Thymus (tissue), 11 donors: ENCODE data around the gene ACKR1. TPM values are rescaled to one million over a fixed set of nuclear protein-coding genes. Genes with fewer than 3 reads are reported as not detected.

Experiments
- DNase-seq, 9 donors: peaks; one replicate each; pipeline ENCODE4 v3.0.0-alpha.2; 2013; ENCODE audit warnings: low spot score in 9 of 9, low read depth in 6 of 9, missing footprints in 1 of 9
- H3K27ac ChIP-seq, 2 donors: one replicate each; pipeline ENCODE4 v1.5.1; 2013; ENCODE audit warnings: control low read depth in 1 of 2, low read depth in 1 of 2, low read length in 1 of 2, mild to moderate bottlenecking in 1 of 2, moderate library complexity in 1 of 2
- H3K27me3 ChIP-seq, 2 donors: one replicate each; pipeline ENCODE4 v1.5.1; 2013; ENCODE audit warnings: low read length in 1 of 2; ENCODE audit not compliant: control insufficient read depth in 2 of 2, insufficient read depth in 1 of 2
- H3K36me3 ChIP-seq, 2 donors: one replicate each; pipeline ENCODE4 v1.5.1; 2013; ENCODE audit warnings: low read length in 1 of 2, mild to moderate bottlenecking in 1 of 2, moderate library complexity in 1 of 2; ENCODE audit not compliant: control insufficient read depth in 2 of 2, insufficient read depth in 2 of 2
- H3K4me1 ChIP-seq, 2 donors: one replicate each; pipeline ENCODE4 v1.5.1; 2013; ENCODE audit warnings: low read length in 2 of 2; ENCODE audit not compliant: control insufficient read depth in 2 of 2, insufficient read depth in 2 of 2
- H3K4me3 ChIP-seq, 2 donors: one replicate each; pipeline ENCODE4 v1.5.1; 2013; ENCODE audit warnings: low read length in 2 of 2, control low read depth in 1 of 2, mild to moderate bottlenecking in 1 of 2
- H3K9me3 ChIP-seq, 2 donors: one replicate each; pipeline ENCODE4 v1.5.1; 2013; ENCODE audit warnings: low read length in 1 of 2, mild to moderate bottlenecking in 1 of 2; ENCODE audit not compliant: control insufficient read depth in 2 of 2, insufficient read depth in 1 of 2
- WGBS: extraction: QIAGEN DNeasy Blood & Tissue Kit; methylation state at CpG from one replicate; pipeline ENCODE4 v1.1.7; 2013; 5-methylcytosine and 5-hydroxymethylcytosine counted together
- polyA plus RNA-seq: library from polyadenylated mRNA; stranded (reverse); fragments of 200-250 nt; gene quantifications from one replicate; pipeline ENCODE4 v1.2.3, GENCODE V29; 2013
- total RNA-seq: library from RNA; stranded (reverse); fragments of 120-200 nt; gene quantifications from one replicate; pipeline ENCODE4 v1.2.4, GENCODE V29; 2013
- donor health status: healthy.

The ACKR1 gene
- total and polyA plus RNA-seq, 2 donors = 11.6 to 44.4 TPM

- no peak for DNase-seq
- H3K9me3 ChIP-seq = no peaks in the 10 kb centered on the region
- no peak overlapping the region for H3K4me3 ChIP-seq
- WGBS = 20% methylated on average over 7 of the region's 7 CpGs
- H3K27ac ChIP-seq = no peak overlapping the region
- H3K36me3 ChIP-seq = no peaks in the 10 kb centered on the region
- H3K4me1 ChIP-seq = no peaks in the 10 kb centered on the region
- H3K27me3 ChIP-seq = peaks cover 0 to 40% of the 10 kb centered on the region in 2 donors
These were observed 3.6 kb downstream of the ACKR1 start for GRCh38 chr1:159208175-159208825.

- no peak overlapping the region for H3K27ac ChIP-seq
- no peak overlapping the region for H3K4me3 ChIP-seq
- H3K27me3 ChIP-seq = peaks cover 0 to 40% of the 10 kb centered on the region in 2 donors
- no peaks in the 10 kb centered on the region for H3K4me1 ChIP-seq
- 84% methylated on average over 7 of the region's 7 CpGs for WGBS
- DNase-seq = no peak
- H3K36me3 ChIP-seq = no peaks in the 10 kb centered on the region
- H3K9me3 ChIP-seq = no peaks in the 10 kb centered on the region
These were observed 4.4 kb downstream of the ACKR1 start for GRCh38 chr1:159209061-159209460.

GRCh38 chr1:159211331-159212136 is 6.9 kb downstream of the ACKR1 start:
- WGBS = 39% methylated on average over 11 of the region's 11 CpGs
- DNase-seq = peak in 6 of 9 donors; percentile 19 to 66 (median 44)
- Histone ChIP-seq H3K4me3 (no peak overlapping the region), H3K27me3 (peaks cover 0 to 28% of the 10 kb centered on the region in 2 donors), H3K36me3 (no peaks in the 10 kb centered on the region), H3K27ac (no peak overlapping the region), H3K4me1 (no peaks in the 10 kb centered on the region), H3K9me3 (no peaks in the 10 kb centered on the region)

DNA sequence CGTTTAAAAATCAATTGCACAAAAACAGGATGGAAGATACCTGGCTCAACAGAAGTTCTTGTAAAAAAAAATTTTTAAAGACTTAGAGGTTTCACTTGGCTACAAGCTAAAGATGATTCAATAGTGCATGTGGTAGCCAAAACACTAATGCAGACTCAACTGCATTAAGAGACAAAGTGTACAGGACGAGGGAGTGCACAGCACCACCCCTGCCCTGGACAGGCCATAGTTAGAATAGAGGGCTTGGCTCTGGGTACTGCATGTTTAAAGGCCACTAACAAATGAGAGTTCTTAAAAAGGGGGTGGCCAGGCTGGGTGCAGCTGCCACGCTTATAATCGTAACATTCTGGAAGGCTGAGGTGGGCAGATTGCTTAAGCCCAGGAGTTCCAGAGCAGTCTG is 7.9 kb downstream of the ACKR1 start:
- Histone ChIP-seq H3K36me3 (no peaks in the 10 kb centered on the region), H3K27ac (no peak overlapping the region), H3K4me1 (no peaks in the 10 kb centered on the region), H3K9me3 (no peaks in the 10 kb centered on the region), H3K27me3 (peaks cover 0 to 24% of the 10 kb centered on the region in 2 donors), H3K4me3 (no peak overlapping the region)
- DNase-seq = no peak
- 96% methylated on average over 4 of the region's 4 CpGs for WGBS

GRCh38 chr1:159214149-159214760 is 9.6 kb downstream of the ACKR1 start:
- peak in 4 of 9 donors; percentile 15 to 44 (median 30) for DNase-seq
- Histone ChIP-seq H3K4me1 (no peaks in the 10 kb centered on the region), H3K4me3 (no peak overlapping the region), H3K27me3 (peaks cover 0 to 13% of the 10 kb centered on the region in 2 donors), H3K36me3 (no peaks in the 10 kb centered on the region), H3K9me3 (no peaks in the 10 kb centered on the region), H3K27ac (no peak overlapping the region)
- 12% methylated on average over 5 of the region's 5 CpGs for WGBS

DNA sequence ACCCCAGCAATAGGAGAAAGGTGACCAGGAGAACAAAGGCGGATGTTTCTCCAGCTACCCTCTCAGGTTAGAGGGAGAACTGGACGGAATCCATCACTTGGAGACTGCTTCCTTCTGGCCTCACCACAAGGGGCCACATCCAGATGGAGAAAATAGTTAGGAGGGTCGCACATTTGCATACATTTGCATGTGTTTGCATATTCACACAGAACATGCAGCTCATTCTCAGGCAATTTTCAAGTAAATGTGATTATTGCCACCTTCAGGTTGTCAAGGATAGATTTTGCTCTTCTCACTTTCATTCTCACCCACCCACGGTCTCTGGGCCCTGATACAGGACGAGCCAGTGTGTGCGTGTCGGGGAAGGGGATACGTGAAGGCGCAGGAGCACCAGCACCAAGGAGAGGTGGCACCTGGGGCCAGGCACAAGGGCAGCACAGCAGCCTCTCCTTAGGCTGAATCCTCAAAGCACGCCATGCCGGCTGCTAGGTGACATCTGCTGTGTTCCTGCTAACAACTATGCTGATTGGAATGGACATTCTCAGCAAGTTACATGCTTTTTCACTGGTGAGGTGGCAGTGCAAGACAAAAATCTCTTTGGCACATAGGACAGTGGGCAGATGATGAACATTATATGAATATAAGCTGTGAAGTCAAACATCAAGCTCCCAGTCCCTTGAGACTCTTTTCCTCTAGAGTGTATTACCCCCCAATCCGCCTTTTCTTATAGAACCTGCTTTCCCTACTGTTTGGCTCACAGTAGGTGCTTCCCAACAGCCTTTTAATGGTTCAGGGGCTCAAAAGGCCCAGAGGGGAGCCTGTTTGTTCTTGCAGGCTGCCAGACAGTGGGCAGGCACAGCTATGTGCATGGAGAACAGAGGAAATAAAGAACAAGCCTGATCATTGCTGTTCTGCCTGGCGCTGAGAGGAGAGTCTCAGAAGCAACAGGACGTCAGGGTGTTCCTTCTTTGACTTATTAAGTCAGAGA is 14.3 kb downstream of the ACKR1 start:
- Histone ChIP-seq H3K4me1 (no peaks in the 10 kb centered on the region), H3K27me3 (peaks cover 0 to 4% of the 10 kb centered on the region in 2 donors), H3K4me3 (no peak overlapping the region), H3K9me3 (no peaks in the 10 kb centered on the region), H3K36me3 (no peaks in the 10 kb centered on the region), H3K27ac (no peak overlapping the region)
- 91% methylated on average over 14 of the region's 14 CpGs for WGBS
- no peak for DNase-seq

DNA sequence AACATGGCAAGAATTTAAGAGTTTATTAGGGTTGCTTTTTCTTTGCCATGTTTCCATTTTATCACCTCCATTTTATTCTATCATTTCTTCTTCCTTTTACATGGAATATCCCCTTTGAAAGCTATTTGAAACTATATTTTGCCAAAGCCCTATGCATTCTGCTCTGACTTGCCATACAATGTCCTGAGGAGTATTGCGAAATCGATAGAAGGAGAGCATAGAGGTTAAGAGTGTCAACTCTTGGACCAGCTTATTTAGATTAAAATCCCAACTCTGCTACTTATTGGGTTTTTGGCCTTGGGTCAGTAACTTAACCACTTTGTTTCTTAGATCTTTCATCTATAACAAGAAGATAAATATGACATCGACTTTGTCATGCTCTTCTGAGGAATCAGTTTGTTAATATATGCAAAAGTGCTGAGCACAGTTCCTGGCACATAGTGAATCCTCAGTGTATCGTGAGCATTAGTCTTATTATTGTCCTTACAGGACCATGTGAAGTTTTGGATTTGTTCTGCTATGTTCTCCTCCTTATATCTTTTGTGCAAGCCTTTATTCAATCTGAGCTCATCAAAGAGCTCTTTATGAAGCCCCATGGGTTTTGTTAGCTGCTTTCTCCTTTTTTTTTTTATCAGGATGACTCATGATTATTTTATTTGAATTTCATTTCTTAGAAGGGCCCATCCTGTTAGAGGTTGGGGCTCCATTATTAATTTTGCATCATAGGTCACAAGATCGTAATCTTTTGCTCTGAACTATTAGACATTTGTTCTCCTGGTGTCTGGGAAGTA is 17.6 kb downstream of the ACKR1 start:
- Histone ChIP-seq H3K4me3 (no peak overlapping the region), H3K27me3 (peaks cover 0 to 2% of the 10 kb centered on the region in 2 donors), H3K36me3 (no peaks in the 10 kb centered on the region), H3K4me1 (no peaks in the 10 kb centered on the region), H3K27ac (no peak overlapping the region), H3K9me3 (no peaks in the 10 kb centered on the region)
- DNase-seq = no peak
- WGBS = 95% methylated on average over 5 of the region's 5 CpGs

DNA sequence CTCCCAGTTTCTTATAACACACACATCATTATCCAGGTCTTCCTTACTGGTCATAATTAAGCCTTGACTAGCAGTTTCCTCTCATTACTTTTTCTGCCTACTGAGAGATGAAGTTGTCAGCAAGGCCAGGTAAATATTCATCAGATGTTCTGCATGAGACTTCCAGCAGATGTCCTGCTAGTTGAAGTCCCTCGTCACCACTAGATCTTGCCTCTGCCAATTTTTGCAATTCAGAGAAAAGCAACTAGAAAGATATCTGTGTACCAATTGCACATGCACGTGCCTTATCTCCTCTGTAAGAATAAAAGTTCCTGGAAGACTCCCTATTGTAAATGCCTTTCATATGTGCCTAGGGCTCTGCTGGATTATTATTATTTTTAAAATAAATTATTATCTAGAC is 18.3 kb downstream of the ACKR1 start:
- Histone ChIP-seq H3K4me1 (no peaks in the 10 kb centered on the region), H3K27me3 (peaks cover 0 to 2% of the 10 kb centered on the region in 2 donors), H3K27ac (no peak overlapping the region), H3K4me3 (no peak overlapping the region), H3K9me3 (no peaks in the 10 kb centered on the region), H3K36me3 (no peaks in the 10 kb centered on the region)
- no peak for DNase-seq
- 78% methylated on average over 2 of the region's 2 CpGs for WGBS
